GM23248 (cell line): ENCODE data around the gene PLEKHD1.

Experiments
- EZH2 ChIP-seq: fragments of 200-600 bp; sonication (generic); IDR thresholded peaks from 2 replicates; pipeline ENCODE4 v1.6.1; 2018; ENCODE audit warnings: antibody characterized with exemption, mild to moderate bottlenecking; ENCODE audit not compliant: insufficient read depth, poor library complexity, severe bottlenecking
- EZH2phosphoT487 ChIP-seq: fragments of 200-600 bp; sonication (generic); IDR thresholded peaks from 2 replicates; pipeline ENCODE4 v1.6.1; 2018; ENCODE audit warnings: antibody characterized with exemption, moderate library complexity, mild to moderate bottlenecking, low read depth; ENCODE audit not compliant: insufficient read depth

GRCh38 chr14:69536971-69537370 is 52.4 kb downstream of the PLEKHD1 start:
- TF ChIP-seq EZH2 (no peak), EZH2phosphoT487 (no peak)
